Measurements from ENCODE around the gene MRPL36. TPM values are rescaled to one million over a fixed set of nuclear protein-coding genes. Genes with fewer than 3 reads are reported as not detected.

MRPL36 gene
- total and polyA plus RNA-seq, 9 of the 15 experiments (the other 6 are each of a cell fraction or from before 2014, with no cell fraction given): 78.3 to 557 (median 124) TPM

- peak; percentile 94 for TF ChIP-seq TFE3 (CRISPR knock-in tag; IDR thresholded peaks at IDR 0.05)
- no peak for TF ChIP-seq E4F1 (CRISPR knock-in tag; IDR thresholded peaks at IDR 0.05; ENCODE audit: borderline replicate concordance)
- TF ChIP-seq ZNF551 (CRISPR knock-in tag; IDR thresholded peaks at IDR 0.05): no peak
- peak; percentile 86 for TF ChIP-seq EP400 (IDR thresholded peaks at IDR 0.05)
- TF ChIP-seq BRF2 (IDR thresholded peaks at IDR 0.05; ENCODE audit: borderline replicate concordance, insufficient read depth, insufficient read length): no peak
- no peak for TF ChIP-seq NR4A1 (CRISPR knock-in tag; IDR thresholded peaks at IDR 0.05)
- no peak for TF ChIP-seq NR4A1 (tag; IDR thresholded peaks at IDR 0.05)
- no peak for TF ChIP-seq RAD21 (CRISPR knock-in tag; conservative IDR thresholded peaks at IDR 0.05 in 1 of 2, IDR thresholded peaks at IDR 0.05 in 1 of 2)
- peak; percentile 28 for TF ChIP-seq E2F8 (IDR thresholded peaks at IDR 0.05; ENCODE audit: low read depth, partially characterized antibody)
- TF ChIP-seq JUNB (CRISPR knock-in tag; conservative IDR thresholded peaks at IDR 0.05): no peak
- 0 out of 2 replicates have a peak, but pooled peaks have one; percentile 25 for TF ChIP-seq NCOA1 (IDR thresholded peaks at IDR 0.05; ENCODE audit: low read depth)
- TF ChIP-seq GATA2 (CRISPR knock-in tag; IDR thresholded peaks at IDR 0.05): no peak
- peak; percentile 23; the same call in 1 of the 2 replicates for TF ChIP-seq JUND (IDR thresholded peaks at IDR 0.05; ENCODE audit: borderline replicate concordance, low read depth, low read length)
- 0 out of 3 replicates have a peak, but pooled peaks have one; percentile 35 for TF ChIP-seq JUND (tag; IDR thresholded peaks at IDR 0.05; ENCODE audit: borderline replicate concordance, low read depth, low read length)
- no peak for TF ChIP-seq RNF2 (IDR thresholded peaks at IDR 0.05)
- peak; percentile 93 for TF ChIP-seq HNRNPLL (IDR thresholded peaks at IDR 0.05; ENCODE audit: low read depth, low read length, poor library complexity, severe bottlenecking)
- no peak; the same call in 1 of the 2 replicates for TF ChIP-seq EGR1 (conservative IDR thresholded peaks at IDR 0.05)
- 0 out of 4 replicates have a peak, but pooled peaks of 1 of the 2 experiments have one; percentile 14 for TF ChIP-seq TEAD1 (CRISPR knock-in tag; IDR thresholded peaks at IDR 0.05)
- TF ChIP-seq BRF1 (IDR thresholded peaks at IDR 0.05; ENCODE audit: borderline replicate concordance, extremely low read depth, insufficient read length): no peak
These were observed at the start of gene MRPL36 (continued) for GRCh38 chr5:1799602-1800471.

Data from K562 (cell line).